NCI-H1694 treated with DMSO at 0.1 percent for 48 hours (cell line): ENCODE data around the gene CDK6.
"Not testable (repeated sequence)": the region's sequence is repeated elsewhere in the genome, so short reads cannot be mapped to it uniquely, and the experiment has no call there.

Experiments used
- DNase-seq: peaks from one replicate; lab custom pipeline; 2025; lab: John Stamatoyannopoulos, UW

CDK6 gene

GRCh38 chr7:92761391-92762097 lies 74.8 kb downstream of the CDK6 start:
- DNase-seq = no peak

- DNase-seq = no peak
These were observed 77.5 kb downstream of the CDK6 start for GRCh38 chr7:92758796-92759431.

- not testable (repeated sequence) for DNase-seq
These were observed 79.0 kb downstream of the CDK6 start for GRCh38 chr7:92757311-92757910.

- no peak for DNase-seq
These were observed 80.7 kb downstream of the CDK6 start for GRCh38 chr7:92755680-92756079.

GRCh38 chr7:92754919-92755581 lies 81.3 kb downstream of the CDK6 start:
- DNase-seq = no peak

- DNase-seq = no peak
These were observed 82.8 kb downstream of the CDK6 start for GRCh38 chr7:92753614-92754013.

- DNase-seq = no peak
These were observed 84.2 kb downstream of the CDK6 start for GRCh38 chr7:92751902-92752901.

- DNase-seq = no peak
These were observed 85.4 kb downstream of the CDK6 start for GRCh38 chr7:92750946-92751345.

GRCh38 chr7:92750447-92750839 lies 85.9 kb downstream of the CDK6 start:
- no peak for DNase-seq

GRCh38 chr7:92749832-92750446 lies 86.4 kb downstream of the CDK6 start:
- no peak for DNase-seq

GRCh38 chr7:92749327-92749755 lies 87.0 kb downstream of the CDK6 start:
- DNase-seq = no peak

- DNase-seq = no peak
These were observed 87.9 kb downstream of the CDK6 start for GRCh38 chr7:92748495-92748894.

- no peak for DNase-seq
These were observed 89.1 kb downstream of the CDK6 start for GRCh38 chr7:92747041-92747835.

- DNase-seq = no peak
These were observed 91.1 kb downstream of the CDK6 start for GRCh38 chr7:92745241-92745640.

GRCh38 chr7:92744180-92744579 lies 92.2 kb downstream of the CDK6 start:
- not testable (repeated sequence) for DNase-seq

- no peak for DNase-seq
These were observed 94.2 kb downstream of the CDK6 start for GRCh38 chr7:92742186-92742585.

GRCh38 chr7:92740700-92741126 lies 95.7 kb downstream of the CDK6 start:
- no peak for DNase-seq

- DNase-seq = no peak
These were observed 96.2 kb downstream of the CDK6 start for GRCh38 chr7:92740134-92740533.

- DNase-seq = no peak
These were observed 97.3 kb downstream of the CDK6 start for GRCh38 chr7:92739091-92739490.

- no peak for DNase-seq
These were observed 98.7 kb downstream of the CDK6 start for GRCh38 chr7:92737706-92738105.
